GM12878 (cell line): ENCODE data around the gene CHFR. TPM values are rescaled to one million over a fixed set of nuclear protein-coding genes. Genes with fewer than 3 reads are reported as not detected.

Experiments
- ATF2 ChIP-seq: IDR thresholded peaks from 2 replicates; pipeline ENCODE4 v1.6.1; 2012; ENCODE audit warnings: low read length, inconsistent platforms
- CEBPZ ChIP-seq: fragments of 150-350 bp; IDR thresholded peaks from 2 replicates; pipeline ENCODE4 v1.6.1; 2016; ENCODE audit warnings: low read depth, low read length
- KDM1A ChIP-seq: fragments of 200-600 bp; sonication (generic); IDR thresholded peaks from 2 replicates; pipeline ENCODE4 v1.6.1; 2016; ENCODE audit warnings: borderline replicate concordance
- MYC ChIP-seq: IDR thresholded peaks from 2 replicates; pipeline ENCODE4 v1.6.1; 2011; ENCODE audit warnings: mild to moderate bottlenecking, low read length, moderate library complexity, inconsistent platforms; ENCODE audit not compliant: insufficient read depth, insufficient replicate concordance, insufficient read length, severe bottlenecking
- NFIC ChIP-seq: IDR thresholded peaks from 2 replicates; pipeline ENCODE4 v1.6.1; 2012; ENCODE audit warnings: low read depth, mild to moderate bottlenecking, inconsistent platforms, low read length, moderate library complexity
- POU2F2 ChIP-seq: IDR thresholded peaks from 3 replicates; pipeline ENCODE4 v1.6.1; 2011; ENCODE audit warnings: low read depth, mild to moderate bottlenecking, low read length, borderline replicate concordance
- SIN3A ChIP-seq: IDR thresholded peaks from 2 replicates; pipeline ENCODE4 v1.6.1; 2012; ENCODE audit warnings: low read depth, low read length, improper control_type of control experiment
- SRF ChIP-seq, 2 experiments: IDR thresholded peaks; 2 replicates each; pipeline ENCODE4 v1.6.1; 2011; ENCODE audit warnings: low read depth in 2 of 2, low read length in 2 of 2, mild to moderate bottlenecking in 1 of 2, moderate library complexity in 1 of 2
- TARDBP ChIP-seq: IDR thresholded peaks from 2 replicates; pipeline ENCODE4 v1.6.1; 2016; ENCODE audit warnings: borderline replicate concordance
- ZNF207 ChIP-seq: fragments of 450-650 bp; IDR thresholded peaks from 2 replicates; pipeline ENCODE4 v1.6.1; 2014; ENCODE audit warnings: antibody characterized with exemption, mild to moderate bottlenecking, borderline replicate concordance
- ZNF384 ChIP-seq: IDR thresholded peaks from 2 replicates; pipeline ENCODE4 v1.6.1; 2012; ENCODE audit warnings: low read depth, mild to moderate bottlenecking, low read length, improper control_type of control experiment, borderline replicate concordance
- polyA plus RNA-seq, 11 experiments: library from polyadenylated mRNA; depleted of rRNA in 4 of 11; unstranded in 6 of 11; stranded (reverse) in 5 of 11; fragments of >200 nt; fragmentation: Nextera tagmentation in 4 of 11; fragmentation: Illumina TruSeq in 1 of 11; extraction: Ambion mirVana in 4 of 11; extraction: Trizol in 1 of 11; gene quantifications; 1 replicate in 1 of 11; 2 replicates in 10 of 11; pipeline versions ENCODE4 v1.2.1 to v1.2.3, GENCODE V29; 2011 to 2016; ENCODE audit warnings: inconsistent platforms in 2 of 11, missing spikeins in 2 of 11, low read depth in 1 of 11
- total RNA-seq, 4 experiments: library from RNA; depleted of rRNA in 3 of 4; stranded (reverse); fragments of >200 nt in 3 of 4; fragmentation: Illumina TruSeq in 1 of 4; extraction: Trizol in 1 of 4; gene quantifications; 2 replicates each; pipeline versions ENCODE4 v1.2.1 to v1.2.3, GENCODE V29; 2013 to 2021

Gene CHFR
- total and polyA plus RNA-seq, 10 of the 15 experiments (the other 5 are each of a cell fraction or from before 2014, with no cell fraction given), result 1.1 to 49.4 (median 34.4) TPM

GRCh38 chr12:132828706-132829534 is 58.5 kb downstream of the CHFR start, which contains the start of gene GOLGA3 (continued):
- no peak for TF ChIP-seq KDM1A
- TF ChIP-seq ATF2, result no peak
- no peak for TF ChIP-seq NFIC
- TF ChIP-seq TARDBP, result no peak
- TF ChIP-seq MYC, result peak; percentile 61
- no peak for TF ChIP-seq ZNF384
- peak; percentile 31 to 83; a peak in 3 of 4 replicates for TF ChIP-seq SRF (IDR thresholded peaks at IDR 0.05; ENCODE audit: low read depth in 2 of 2, low read length in 2 of 2)
- TF ChIP-seq CEBPZ, result 0 out of 2 replicates have a peak, but pooled peaks have one; percentile 41
- peak; percentile 36; the same call in 2 of the 3 replicates for TF ChIP-seq POU2F2
- TF ChIP-seq ZNF207, result peak; percentile 88
- TF ChIP-seq SIN3A, result no peak; the same call in 1 of the 2 replicates
